GM12892 (cell line): Measurements from ENCODE around the gene UCP2.

ENCODE experiments used
- POLR2A ChIP-seq: IDR thresholded peaks from 2 replicates; pipeline ENCODE4 v1.6.1; 2011; ENCODE audit warnings: low read depth, low read length, control low read depth
- POLR2AphosphoS5 ChIP-seq: IDR thresholded peaks from 2 replicates; pipeline ENCODE4 v1.6.1; 2011; ENCODE audit warnings: low read depth, low read length, control low read depth
- TAF1 ChIP-seq: IDR thresholded peaks from 2 replicates; pipeline ENCODE4 v1.6.1; 2011; ENCODE audit warnings: low read depth, mild to moderate bottlenecking, control low read depth, low read length, borderline replicate concordance

DNA sequence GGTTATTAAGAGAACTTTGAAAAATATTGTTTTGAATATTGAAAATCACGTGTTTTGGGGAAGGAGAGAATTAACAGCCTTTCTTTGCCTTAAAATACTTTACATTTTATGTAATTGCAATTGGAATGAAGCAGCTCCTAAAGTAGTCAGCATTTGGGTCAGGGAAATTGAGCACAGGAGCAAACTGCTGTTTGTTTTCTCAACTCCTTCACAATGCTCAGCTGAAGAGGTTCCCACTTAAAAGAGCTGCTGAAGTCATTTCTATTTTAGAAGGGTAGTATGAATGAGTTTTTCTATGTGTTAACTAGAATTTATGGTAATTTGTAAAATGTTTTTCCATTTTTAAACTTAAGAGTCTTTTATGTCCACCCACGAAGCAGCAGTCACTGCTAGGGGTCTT lies 8.1 kb upstream of the UCP2 start:
- no peak for TF ChIP-seq POLR2AphosphoS5
- TF ChIP-seq POLR2A: no peak
- TF ChIP-seq TAF1: no peak
